Measurements from ENCODE around the gene XRCC3.

GRCh38 chr14:103714063-103714724, 1.1 kb downstream of the XRCC3 start:
- TF ChIP-seq CTCF (IDR thresholded peaks at IDR 0.05; ENCODE audit: extremely low read depth in 1 of 2, insufficient read depth in 1 of 2, low read depth in 1 of 2, low read length in 2 of 2) (no peak), POLR2A (IDR thresholded peaks at IDR 0.05; ENCODE audit: low read depth, low read length) (no peak), FOS (IDR thresholded peaks at IDR 0.05; ENCODE audit: borderline replicate concordance, insufficient read depth, low read length) (no peak), POLR2AphosphoS5 (IDR thresholded peaks at IDR 0.05; ENCODE audit: insufficient read depth, low read depth, low read length) (no peak), MYC (IDR thresholded peaks at IDR 0.05; ENCODE audit: low read depth, low read length) (no peak), EZH2 (IDR thresholded peaks at IDR 0.05; ENCODE audit: borderline replicate concordance, low read depth, low read length, severe bottlenecking) (no peak), JUN (IDR thresholded peaks at IDR 0.05; ENCODE audit: borderline replicate concordance, insufficient read depth, insufficient read length, low read depth) (no peak), MAX (IDR thresholded peaks at IDR 0.05; ENCODE audit: insufficient read depth, insufficient read length) (no peak), GATA2 (IDR thresholded peaks at IDR 0.05; ENCODE audit: insufficient read depth, insufficient read length, low read depth, low read length) (no peak)

All from endothelial cell of umbilical vein (primary cell).